Mucosa of gallbladder (tissue), 1 donor: Measurements from ENCODE around the gene LPA. TPM values are rescaled to one million over a fixed set of nuclear protein-coding genes. Genes with fewer than 3 reads are reported as not detected.

ENCODE experiments used
- DNase-seq: peaks from one replicate; pipeline ENCODE4 v3.0.0-alpha.2; 2020; ENCODE audit warnings: low spot score
- total RNA-seq: library from RNA; stranded (reverse); gene quantifications from one replicate; pipeline ENCODE4 v1.2.1, GENCODE V29; 2021
- donor health status: DM: no; HTN: no; CAD: no.

The LPA gene
- total RNA-seq, 1 donor from 2014 or later, result 1.3 TPM

DNA sequence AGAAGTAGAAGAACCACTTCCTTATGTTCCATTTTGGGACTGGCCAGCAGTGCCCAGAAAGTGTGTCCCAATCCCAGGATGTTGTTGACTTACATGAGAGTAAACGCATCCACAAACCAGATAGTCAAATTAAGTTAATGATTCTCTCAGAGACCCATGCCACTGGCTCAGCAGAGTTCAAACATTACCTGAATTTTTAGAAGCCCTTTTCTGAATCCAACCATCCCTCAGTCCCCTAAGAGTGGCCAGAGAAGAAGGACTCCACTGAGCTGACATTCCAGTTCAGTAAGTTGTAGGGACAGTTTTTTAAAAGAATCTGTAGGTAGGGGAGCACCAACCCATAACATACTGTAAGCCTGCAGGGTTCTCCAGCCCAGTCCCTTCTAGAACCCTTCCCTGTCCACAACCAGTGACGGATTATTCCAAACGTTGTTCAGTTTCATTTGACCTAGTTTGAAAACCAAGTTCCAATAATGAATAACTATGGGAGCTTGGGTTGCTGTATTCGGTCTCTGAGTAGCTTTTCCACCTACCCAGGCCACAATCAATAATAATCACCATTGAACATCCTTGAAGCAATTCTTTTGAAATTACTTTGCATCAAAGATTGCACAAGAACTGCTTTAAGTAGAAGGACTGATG lies 153.0 kb downstream of the LPA start:
- no peak for DNase-seq

DNA sequence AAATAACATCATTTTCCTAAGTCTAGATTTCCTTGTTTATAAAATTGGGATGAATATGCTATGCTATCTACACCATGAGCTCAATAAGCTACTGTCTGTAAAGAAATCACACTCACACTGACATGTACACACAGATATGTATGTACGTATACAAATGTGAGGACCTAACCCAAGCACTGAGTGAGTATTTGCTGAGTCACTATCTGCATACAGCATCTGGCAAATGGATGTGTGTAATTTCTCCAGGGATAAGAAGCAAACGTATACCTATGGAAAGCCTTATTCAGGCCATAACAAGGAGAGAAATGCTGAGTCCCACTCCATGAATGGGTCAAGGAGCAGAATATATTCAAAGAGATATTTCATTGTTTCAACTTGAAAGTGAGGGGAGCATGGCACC lies 153.9 kb downstream of the LPA start:
- no peak for DNase-seq

GRCh38 chr6:160509610-160510009 lies 154.5 kb downstream of the LPA start:
- no peak for DNase-seq

DNA sequence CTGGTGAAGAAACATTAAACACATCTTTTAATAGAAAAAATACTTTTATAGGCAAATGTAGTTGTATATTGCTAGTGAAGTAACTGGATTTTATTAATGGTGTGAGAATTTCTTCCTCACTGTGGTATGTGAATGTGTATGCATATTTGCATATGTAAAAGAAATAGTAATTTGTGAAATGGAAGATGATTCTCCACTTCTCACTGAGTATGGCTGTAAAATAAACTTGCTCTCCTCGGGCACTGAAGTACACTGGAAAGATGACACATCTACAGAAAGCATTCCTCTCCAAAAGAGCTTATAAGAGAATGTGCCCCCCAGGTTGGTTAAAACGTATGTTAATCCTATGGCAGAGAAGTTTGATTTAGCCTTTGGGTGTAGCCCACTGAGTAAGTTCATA lies 155.5 kb downstream of the LPA start:
- DNase-seq, result no peak

GRCh38 chr6:160507420-160507819 lies 156.7 kb downstream of the LPA start:
- DNase-seq, result no peak

- DNase-seq, result no peak
Observed at GRCh38 chr6:160505970-160506369, 158.1 kb downstream of the LPA start.

- DNase-seq, result no peak
Observed at GRCh38 chr6:160500639-160501038, 163.4 kb downstream of the LPA start.

GRCh38 chr6:160494576-160494975 lies 169.5 kb downstream of the LPA start:
- no peak for DNase-seq

DNA sequence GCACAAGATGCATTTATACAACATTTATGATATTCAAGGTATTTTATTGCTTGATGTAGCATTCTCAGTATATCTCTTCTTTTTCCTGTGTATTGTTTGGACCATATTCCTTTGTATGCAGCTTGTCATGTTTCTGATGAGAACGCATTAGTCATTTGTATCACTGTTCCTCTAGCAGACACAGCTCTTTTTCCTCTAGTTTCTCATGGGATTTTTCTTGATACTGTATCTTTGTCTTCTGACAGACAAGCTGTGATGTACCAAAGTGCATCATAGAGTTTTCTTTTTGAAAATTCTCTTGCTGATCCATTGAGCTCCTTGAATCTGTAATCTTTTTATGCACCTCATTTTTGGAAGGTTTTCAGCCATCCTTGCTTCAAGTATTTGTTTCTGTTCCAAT lies 175.0 kb downstream of the LPA start:
- DNase-seq, result no peak

DNA sequence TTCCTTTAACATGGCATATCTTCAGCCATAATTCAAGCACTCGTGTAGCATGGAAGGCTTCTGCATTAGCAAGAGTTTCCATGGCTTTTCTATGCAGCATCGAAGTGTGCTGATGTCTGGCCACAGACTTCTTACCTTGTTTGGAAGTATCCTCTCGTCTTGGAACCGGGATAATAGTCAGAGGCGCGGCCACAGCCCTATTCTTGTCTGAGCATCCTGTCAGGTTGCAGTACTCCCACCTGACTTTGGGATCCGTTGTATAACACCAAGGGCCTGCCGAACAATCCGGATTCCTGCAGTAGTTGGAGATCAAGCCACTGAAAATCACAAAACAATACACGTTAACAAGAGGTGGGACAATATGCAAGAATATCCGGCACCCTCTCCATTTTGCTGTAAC lies 177.0 kb downstream of the LPA start:
- DNase-seq, result no peak

Other genes starting within 250 kb of the LPA start
- 3.9 TPM for gene PLG, start 38.0 kb upstream of the LPA start, total RNA-seq